Tibial artery (tissue), 4 donors: ENCODE measurements around the gene PSKH1.

Experiments used
- DNase-seq, 2 donors: peaks; one replicate each; pipeline ENCODE4 v3.0.0-alpha.2; 2019
- H3K27ac ChIP-seq, 2 donors: fragments of 200-600 bp; sonication (generic) in 1 of 2; 1 replicate in 1 of 2; 2 replicates in 1 of 2; pipeline ENCODE4 v1.5.1; 2018 to 2019; ENCODE audit warnings: mild to moderate bottlenecking in 1 of 2
- H3K27me3 ChIP-seq, 2 donors: fragments of 200-600 bp; sonication (generic) in 1 of 2; one replicate each; pipeline versions ENCODE4 v1.5.1 to v1.6.0; 2016 to 2019
- H3K36me3 ChIP-seq, 3 donors: fragments of 200-600 bp; sonication (generic) in 2 of 3; one replicate each; pipeline ENCODE4 v1.5.1; 2016 to 2019; ENCODE audit warnings: mild to moderate bottlenecking in 2 of 3
- H3K4me1 ChIP-seq, 4 donors: fragments of 200-600 bp; sonication (generic) in 2 of 4; 1 replicate in 3 of 4; 2 replicates in 1 of 4; pipeline ENCODE4 v1.5.1; 2016 to 2019
- H3K4me3 ChIP-seq, 2 donors: fragments of 200-600 bp; sonication (generic) in 1 of 2; 1 replicate in 1 of 2; 2 replicates in 1 of 2; pipeline ENCODE4 v1.5.1; 2018 to 2019; ENCODE audit warnings: mild to moderate bottlenecking in 2 of 2
- H3K9me3 ChIP-seq, 3 donors: fragments of 200-600 bp; sonication (generic) in 1 of 3; one replicate each; pipeline ENCODE4 v1.5.1; 2016 to 2019
- intact Hi-C: fragments of 100-400 bp; cut with DNase I; formaldehyde crosslinking; loops from one replicate; pipeline ENCODE4 v1.15.0; 2023; ENCODE audit warnings: low total_unique reads
- TF ChIP-seq, protein P1 (sequence below), 2 experiments: fragments of 200-600 bp in 1 of 2; fragments of 450-650 bp in 1 of 2; IDR thresholded peaks; one replicate each; pipeline ENCODE4 v1.5.1; 2017 to 2019; ENCODE audit warnings: antibody characterized with exemption in 2 of 2, mild to moderate bottlenecking in 1 of 2, moderate library complexity in 1 of 2

PSKH1 gene

GRCh38 chr16:67923414-67924116, 30.5 kb downstream of the PSKH1 start:
- no peak overlapping the region for H3K27ac ChIP-seq
- H3K4me1 ChIP-seq: peaks cover 0 to 57% (median 24%) of the 10 kb centered on the region in 4 donors

GRCh38 chr16:67924140-67924906, 31.3 kb downstream of the PSKH1 start:
- DNase-seq: no peak
- Histone ChIP-seq H3K4me3 (no peak overlapping the region), H3K9me3 (no peaks in the 10 kb centered on the region), H3K27ac (no peak overlapping the region), H3K4me1 (peaks cover 0 to 51% (median 24%) of the 10 kb centered on the region in 4 donors), H3K27me3 (no peaks in the 10 kb centered on the region), H3K36me3 (peaks cover 6 to 29% (median 19%) of the 10 kb centered on the region in 3 donors)
- TF ChIP-seq, protein P1, sequence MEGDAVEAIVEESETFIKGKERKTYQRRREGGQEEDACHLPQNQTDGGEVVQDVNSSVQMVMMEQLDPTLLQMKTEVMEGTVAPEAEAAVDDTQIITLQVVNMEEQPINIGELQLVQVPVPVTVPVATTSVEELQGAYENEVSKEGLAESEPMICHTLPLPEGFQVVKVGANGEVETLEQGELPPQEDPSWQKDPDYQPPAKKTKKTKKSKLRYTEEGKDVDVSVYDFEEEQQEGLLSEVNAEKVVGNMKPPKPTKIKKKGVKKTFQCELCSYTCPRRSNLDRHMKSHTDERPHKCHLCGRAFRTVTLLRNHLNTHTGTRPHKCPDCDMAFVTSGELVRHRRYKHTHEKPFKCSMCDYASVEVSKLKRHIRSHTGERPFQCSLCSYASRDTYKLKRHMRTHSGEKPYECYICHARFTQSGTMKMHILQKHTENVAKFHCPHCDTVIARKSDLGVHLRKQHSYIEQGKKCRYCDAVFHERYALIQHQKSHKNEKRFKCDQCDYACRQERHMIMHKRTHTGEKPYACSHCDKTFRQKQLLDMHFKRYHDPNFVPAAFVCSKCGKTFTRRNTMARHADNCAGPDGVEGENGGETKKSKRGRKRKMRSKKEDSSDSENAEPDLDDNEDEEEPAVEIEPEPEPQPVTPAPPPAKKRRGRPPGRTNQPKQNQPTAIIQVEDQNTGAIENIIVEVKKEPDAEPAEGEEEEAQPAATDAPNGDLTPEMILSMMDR (IDR thresholded peaks at IDR 0.05): no peak
- intact Hi-C loops: loop anchor here (10.0 kb wide), 1 partner anchor 250 kb away; no protein-coding TSS in a partner anchor

More at GRCh38 chr16:67923414-67924116, 30.5 kb downstream of the PSKH1 start:
- Histone ChIP-seq H3K4me3 (no peak overlapping the region), H3K9me3 (no peaks in the 10 kb centered on the region), H3K27me3 (no peaks in the 10 kb centered on the region), H3K36me3 (peaks cover 6 to 32% (median 12%) of the 10 kb centered on the region in 3 donors)
- no peak for DNase-seq
- intact Hi-C loops: loop anchor here (10.0 kb wide), 1 partner anchor 249 kb away; no protein-coding TSS in a partner anchor
- TF ChIP-seq, protein P1 (IDR thresholded peaks at IDR 0.05): no peak

DNA sequence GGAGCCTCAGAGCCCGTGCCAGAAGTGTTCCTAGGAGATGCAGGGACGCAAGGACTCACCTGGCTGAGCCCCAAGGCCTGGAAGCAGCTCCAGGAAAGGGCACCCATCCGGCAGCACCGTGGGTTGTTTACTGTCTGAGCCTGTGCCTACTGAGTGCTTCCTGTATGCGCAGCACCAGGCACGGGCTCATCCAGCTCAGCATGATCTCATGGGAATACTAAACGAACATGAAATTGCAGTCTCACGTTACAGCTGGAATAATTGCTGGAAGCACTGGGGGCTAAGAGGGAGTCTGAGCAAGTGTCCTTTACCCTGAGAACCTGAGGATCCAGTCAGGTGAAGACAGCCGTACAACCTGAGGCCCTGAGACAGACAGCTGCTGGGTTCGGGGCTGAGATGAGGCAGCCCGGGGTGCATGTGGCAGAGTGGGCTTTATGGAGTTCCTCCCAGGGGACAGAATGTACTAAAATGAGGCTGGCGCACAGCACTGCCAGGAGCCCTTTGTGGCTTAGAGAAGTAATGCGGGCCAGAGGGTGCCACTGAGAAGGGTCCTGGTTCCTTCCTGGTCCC, 33.2 kb downstream of the PSKH1 start:
- Histone ChIP-seq H3K36me3 (peaks cover 6 to 48% (median 29%) of the 10 kb centered on the region in 3 donors), H3K9me3 (no peaks in the 10 kb centered on the region), H3K27me3 (no peaks in the 10 kb centered on the region), H3K4me1 (peaks cover 0 to 44% (median 24%) of the 10 kb centered on the region in 4 donors), H3K27ac (peak overlapping the region; percentile 70 to 80), H3K4me3 (peak overlapping the region; percentile 0 to 30)
- TF ChIP-seq, protein P1 (IDR thresholded peaks at IDR 0.05): peak; percentile 29 to 47
- intact Hi-C loops: loop anchor here (5.0 to 10.0 kb wide), 3 partner anchors 94 to 251 kb away; no protein-coding TSS in a partner anchor
- peak; percentile 69 to 86 for DNase-seq

- TF ChIP-seq, protein P1 (IDR thresholded peaks at IDR 0.05): no peak
- peaks cover 0 to 39% (median 24%) of the 10 kb centered on the region in 4 donors for H3K4me1 ChIP-seq
- H3K4me3 ChIP-seq: no peak overlapping the region
- peak overlapping the region; percentile 70 to 80 for H3K27ac ChIP-seq
- H3K27me3 ChIP-seq: no peaks in the 10 kb centered on the region
- no peaks in the 10 kb centered on the region for H3K9me3 ChIP-seq
- peaks cover 6 to 57% (median 35%) of the 10 kb centered on the region in 3 donors for H3K36me3 ChIP-seq
- no peak for DNase-seq
- intact Hi-C loops: loop anchor here (5.0 to 10.0 kb wide), 3 partner anchors 95 to 253 kb away; no protein-coding TSS in a partner anchor
Measured at GRCh38 chr16:67927131-67927941, 34.3 kb downstream of the PSKH1 start.

- Histone ChIP-seq H3K27me3 (no peaks in the 10 kb centered on the region), H3K27ac (no peak overlapping the region), H3K4me1 (peaks cover 0 to 31% (median 24%) of the 10 kb centered on the region in 4 donors), H3K9me3 (no peaks in the 10 kb centered on the region), H3K4me3 (no peak overlapping the region), H3K36me3 (peaks cover 6 to 60% (median 35%) of the 10 kb centered on the region in 3 donors)
- TF ChIP-seq, protein P1 (IDR thresholded peaks at IDR 0.05): no peak
- intact Hi-C loops: loop anchor here (2.0 to 10.0 kb wide), 4 partner anchors 45 to 253 kb away; no protein-coding TSS in a partner anchor
- DNase-seq: no peak
Measured at GRCh38 chr16:67928147-67928546, 35.1 kb downstream of the PSKH1 start.
